IPS-15b (cell line): ENCODE measurements around the gene PPA2.

Source experiments
- H3K27me3 ChIP-seq: one replicate; pipeline ENCODE4 v1.6.1; 2013; ENCODE audit warnings: low read length; ENCODE audit not compliant: control insufficient read depth, insufficient read depth
- H3K36me3 ChIP-seq: one replicate; pipeline ENCODE4 v1.6.1; 2013; ENCODE audit warnings: low read length; ENCODE audit not compliant: control insufficient read depth, insufficient read depth
- H3K4me1 ChIP-seq: one replicate; pipeline ENCODE4 v1.6.1; 2013; ENCODE audit warnings: mild to moderate bottlenecking, low read length; ENCODE audit not compliant: control insufficient read depth, insufficient read depth
- H3K4me3 ChIP-seq: one replicate; pipeline ENCODE4 v1.5.1; 2013; ENCODE audit warnings: low read depth, low read length
- H3K9ac ChIP-seq: one replicate; pipeline ENCODE4 v1.6.1; 2013; ENCODE audit warnings: low read depth, mild to moderate bottlenecking, low read length
- H3K9me3 ChIP-seq: one replicate; pipeline ENCODE4 v1.6.1; 2013; ENCODE audit warnings: mild to moderate bottlenecking, low read length; ENCODE audit not compliant: control insufficient read depth, insufficient read depth

The PPA2 gene

DNA sequence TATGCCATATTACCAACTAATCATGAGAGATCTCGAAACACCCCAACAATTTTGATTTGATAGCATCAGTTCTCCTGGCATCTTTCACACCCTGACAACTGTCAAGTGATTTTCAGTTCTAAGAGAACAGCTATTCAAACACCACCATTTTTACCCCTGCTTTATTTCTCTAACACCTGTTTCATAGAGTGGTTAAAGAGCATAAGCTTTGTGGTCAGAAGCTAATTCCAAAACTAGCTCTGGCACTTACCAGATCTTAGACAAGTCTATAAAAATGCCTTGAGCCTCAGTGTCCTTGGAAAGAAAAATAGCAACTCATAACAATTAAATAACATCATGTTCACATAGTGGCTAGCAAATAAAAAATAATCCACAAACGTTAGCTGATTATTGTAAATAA, 17.9 kb downstream of the PPA2 start:
- Histone ChIP-seq H3K4me3 (no peak overlapping the region), H3K36me3 (no peaks in the 10 kb centered on the region), H3K4me1 (peaks cover 2% of the 10 kb centered on the region)

DNA sequence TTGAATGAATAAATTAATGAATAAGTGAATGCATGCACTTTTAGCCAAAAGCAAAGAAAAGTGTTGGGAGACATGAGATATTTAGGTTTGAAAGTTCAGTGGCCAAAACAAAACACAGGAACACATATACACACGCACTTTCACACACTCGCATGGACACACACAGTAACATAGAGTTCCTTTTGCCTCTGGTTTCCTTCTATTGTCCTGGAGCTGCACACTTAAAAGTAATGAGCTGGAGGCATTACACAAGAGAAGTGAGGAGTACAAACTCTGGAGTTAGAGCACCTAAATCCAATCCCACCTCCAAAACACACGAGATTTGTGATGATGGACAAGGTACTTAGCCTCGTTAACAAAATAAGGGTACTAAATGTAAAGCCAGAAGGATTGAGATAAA, 18.7 kb downstream of the PPA2 start:
- Histone ChIP-seq H3K9me3 (no peaks in the 10 kb centered on the region), H3K4me1 (peaks cover 2% of the 10 kb centered on the region), H3K4me3 (no peak overlapping the region), H3K27me3 (no peaks in the 10 kb centered on the region), H3K36me3 (no peaks in the 10 kb centered on the region), H3K9ac (no peak overlapping the region)

More for the DNA sequence above, 17.9 kb downstream of the PPA2 start:
- Histone ChIP-seq H3K27me3 (no peaks in the 10 kb centered on the region), H3K9me3 (no peaks in the 10 kb centered on the region), H3K9ac (no peak overlapping the region)

- H3K9ac ChIP-seq = no peak overlapping the region
- no peaks in the 10 kb centered on the region for H3K36me3 ChIP-seq
- no peaks in the 10 kb centered on the region for H3K9me3 ChIP-seq
- no peaks in the 10 kb centered on the region for H3K27me3 ChIP-seq
- H3K4me1 ChIP-seq = peaks cover 2% of the 10 kb centered on the region
- no peak overlapping the region for H3K4me3 ChIP-seq
Measured at GRCh38 chr4:105453550-105454205, 20.2 kb downstream of the PPA2 start.

DNA sequence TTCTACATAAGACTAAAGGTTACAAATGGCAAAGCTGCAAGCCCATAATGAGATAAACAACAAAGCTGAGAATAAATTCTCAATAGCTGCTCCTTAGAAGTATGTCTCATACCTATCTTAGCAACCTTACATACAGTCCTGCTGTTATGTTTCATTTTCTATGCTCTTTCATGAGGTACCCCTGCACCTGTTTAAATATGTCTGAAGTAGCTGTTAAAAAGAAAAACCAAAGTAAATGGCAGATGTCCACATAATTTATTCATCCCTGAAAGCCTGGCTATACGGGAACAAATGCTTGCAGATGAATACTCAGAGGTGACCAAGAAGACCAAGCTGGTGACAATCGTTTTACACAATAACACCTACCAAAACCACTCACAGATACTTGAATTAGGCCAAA, 22.5 kb downstream of the PPA2 start:
- Histone ChIP-seq H3K4me3 (no peak overlapping the region), H3K4me1 (peaks cover 2% of the 10 kb centered on the region), H3K36me3 (no peaks in the 10 kb centered on the region), H3K9me3 (no peaks in the 10 kb centered on the region), H3K27me3 (no peaks in the 10 kb centered on the region), H3K9ac (no peak overlapping the region)

DNA sequence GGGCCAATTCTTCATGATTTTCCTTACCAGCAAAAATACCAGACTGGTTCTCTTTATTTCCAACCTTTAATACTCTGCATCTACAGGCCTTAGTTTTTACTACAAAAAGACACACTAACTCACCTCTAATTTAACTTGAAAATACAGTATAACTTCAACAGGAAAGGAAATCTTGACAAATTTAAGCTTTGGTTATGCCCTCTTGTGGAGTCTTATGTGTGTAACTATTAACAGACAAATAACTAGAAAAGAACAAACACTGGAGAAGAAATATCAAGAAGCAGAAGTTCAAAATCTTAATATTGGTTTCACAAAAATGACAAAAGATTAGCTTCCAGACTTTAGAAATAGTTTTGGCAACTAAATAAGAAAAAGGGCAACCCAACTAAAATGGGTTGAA, 33.0 kb downstream of the PPA2 start:
- no peaks in the 10 kb centered on the region for H3K36me3 ChIP-seq
- no peaks in the 10 kb centered on the region for H3K4me1 ChIP-seq
- H3K9ac ChIP-seq = no peak overlapping the region
- H3K9me3 ChIP-seq = no peaks in the 10 kb centered on the region
- H3K4me3 ChIP-seq = no peak overlapping the region
- H3K27me3 ChIP-seq = no peaks in the 10 kb centered on the region

GRCh38 chr4:105437637-105438036, 36.2 kb downstream of the PPA2 start:
- H3K4me3 ChIP-seq = no peak overlapping the region
- H3K36me3 ChIP-seq = no peaks in the 10 kb centered on the region
- H3K27me3 ChIP-seq = no peaks in the 10 kb centered on the region
- H3K9ac ChIP-seq = no peak overlapping the region
- no peaks in the 10 kb centered on the region for H3K9me3 ChIP-seq
- no peaks in the 10 kb centered on the region for H3K4me1 ChIP-seq

DNA sequence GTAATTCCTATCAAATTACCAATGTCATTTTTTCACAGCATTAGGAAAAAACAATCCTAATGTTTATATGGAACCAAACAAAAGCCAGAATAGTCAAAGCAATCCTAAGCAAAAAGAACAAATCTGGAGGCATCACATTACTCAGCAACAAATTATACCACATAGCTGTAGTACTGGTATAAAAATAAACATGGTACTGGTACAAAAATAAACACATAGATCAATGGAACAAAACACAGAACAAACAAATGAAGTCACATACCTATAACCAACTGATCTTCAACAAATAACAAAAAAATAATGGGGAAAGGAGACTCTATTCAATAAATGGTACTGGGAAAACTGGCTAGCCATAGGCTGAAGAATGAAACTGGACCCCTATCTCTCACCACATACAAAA, 37.4 kb downstream of the PPA2 start:
- Histone ChIP-seq H3K9me3 (no peaks in the 10 kb centered on the region), H3K4me3 (no peak overlapping the region), H3K36me3 (no peaks in the 10 kb centered on the region), H3K4me1 (no peaks in the 10 kb centered on the region), H3K27me3 (no peaks in the 10 kb centered on the region), H3K9ac (no peak overlapping the region)

GRCh38 chr4:105434940-105435339, 38.9 kb downstream of the PPA2 start:
- H3K9me3 ChIP-seq = no peaks in the 10 kb centered on the region
- H3K9ac ChIP-seq = no peak overlapping the region
- no peaks in the 10 kb centered on the region for H3K36me3 ChIP-seq
- H3K4me3 ChIP-seq = no peak overlapping the region
- H3K27me3 ChIP-seq = no peaks in the 10 kb centered on the region
- H3K4me1 ChIP-seq = no peaks in the 10 kb centered on the region

- Histone ChIP-seq H3K9ac (no peak overlapping the region), H3K36me3 (no peaks in the 10 kb centered on the region)
Measured at GRCh38 chr4:105433421-105433820, 40.4 kb downstream of the PPA2 start.

GRCh38 chr4:105432438-105432837, 41.4 kb downstream of the PPA2 start:
- Histone ChIP-seq H3K36me3 (no peaks in the 10 kb centered on the region), H3K27me3 (no peaks in the 10 kb centered on the region), H3K4me1 (no peaks in the 10 kb centered on the region), H3K9ac (no peak overlapping the region), H3K4me3 (no peak overlapping the region), H3K9me3 (no peaks in the 10 kb centered on the region)

More at GRCh38 chr4:105433421-105433820, 40.4 kb downstream of the PPA2 start:
- no peaks in the 10 kb centered on the region for H3K4me1 ChIP-seq
- H3K27me3 ChIP-seq = no peaks in the 10 kb centered on the region
- H3K9me3 ChIP-seq = no peaks in the 10 kb centered on the region
- no peak overlapping the region for H3K4me3 ChIP-seq

GRCh38 chr4:105430811-105431210, 43.1 kb downstream of the PPA2 start:
- Histone ChIP-seq H3K4me1 (no peaks in the 10 kb centered on the region), H3K27me3 (no peaks in the 10 kb centered on the region), H3K36me3 (no peaks in the 10 kb centered on the region), H3K4me3 (no peak overlapping the region), H3K9ac (no peak overlapping the region), H3K9me3 (no peaks in the 10 kb centered on the region)

DNA sequence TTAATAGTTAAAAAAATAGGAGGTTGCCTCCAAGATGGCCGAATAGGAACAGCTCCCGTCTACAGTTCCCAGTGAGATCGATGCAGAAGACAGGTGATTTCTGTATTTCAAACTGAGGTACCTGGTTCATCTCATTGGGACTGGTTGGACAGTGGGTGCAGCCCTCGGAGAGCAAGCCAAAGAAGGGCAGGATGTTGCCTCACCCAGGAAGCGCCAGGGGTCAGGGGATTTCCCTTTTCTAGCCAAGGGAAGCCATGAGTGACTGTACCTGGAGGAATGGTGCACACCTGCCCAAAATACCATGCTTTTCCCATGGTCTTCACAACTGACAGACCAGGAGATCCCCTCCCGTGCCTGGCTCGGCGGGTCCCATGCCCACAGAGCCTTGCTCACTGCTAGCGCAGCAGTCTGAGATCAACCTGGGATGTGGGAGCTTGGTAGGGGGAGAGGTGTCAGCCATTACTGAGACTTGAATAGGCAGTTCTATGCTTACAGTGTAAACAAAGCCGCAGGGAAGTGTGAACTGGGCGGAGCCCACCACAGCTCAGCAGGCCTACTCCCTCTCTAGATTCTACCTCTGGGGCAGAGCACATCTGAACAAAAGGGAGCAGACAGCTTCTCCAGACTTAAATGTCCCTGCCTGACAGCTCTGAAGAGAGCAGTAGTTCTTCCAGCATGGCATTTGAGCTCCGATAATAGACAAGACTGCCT, 47.5 kb downstream of the PPA2 start:
- Histone ChIP-seq H3K9ac (no peak overlapping the region), H3K4me1 (no peaks in the 10 kb centered on the region), H3K36me3 (no peaks in the 10 kb centered on the region), H3K9me3 (no peaks in the 10 kb centered on the region), H3K4me3 (no peak overlapping the region), H3K27me3 (no peaks in the 10 kb centered on the region)
